H1 (cell line): ENCODE results near the gene NUP210. TPM values are rescaled to one million over a fixed set of nuclear protein-coding genes. Genes with fewer than 3 reads are reported as not detected.

ENCODE experiments used
- CTCF ChIA-PET: fragments of 300-600 bp; sonication (Branson Sonifier 250); formaldehyde crosslinking; loops from one replicate; lab custom pipeline; 2021; ENCODE audit not compliant: partially characterized antibody; lab: Charles Lee
- POLR2A ChIA-PET: fragments of 300-600 bp; sonication (Branson Sonifier 250); formaldehyde crosslinking; loops from one replicate; lab custom pipeline; 2021; ENCODE audit warnings: inconsistent platforms; ENCODE audit not compliant: partially characterized antibody; lab: Charles Lee
- DNase-seq, 2 experiments: peaks; one replicate each; pipeline versions ENCODE4 v3.0.0 to v3.0.0-alpha.2; 2010 to 2022; ENCODE audit warnings: low spot score in 2 of 2, low read depth in 1 of 2, mixed read lengths in 1 of 2
- FAIRE-seq: peaks from 2 replicates; lab custom pipeline; 2011; peaks lifted over from hg19 to GRCh38; lab: Jason Lieb, UNC
- H2AFZ ChIP-seq: 2 replicates; pipeline ENCODE4 v1.8.1; 2012; ENCODE audit warnings: low read length, inconsistent platforms
- H2AK5ac ChIP-seq: 2 replicates; pipeline ENCODE4 v1.6.1; 2013; ENCODE audit warnings: low read depth, low read length
- H2BK120ac ChIP-seq: replicated peaks from 2 replicates; pipeline ENCODE3; 2013; ENCODE audit warnings: low read depth, low read length, inconsistent platforms
- H2BK12ac ChIP-seq: 2 replicates; pipeline ENCODE4 v1.6.1; 2013; ENCODE audit warnings: low read depth, low read length
- H2BK15ac ChIP-seq: 2 replicates; pipeline ENCODE4 v1.6.1; 2013; ENCODE audit warnings: low read length
- H2BK20ac ChIP-seq: 2 replicates; pipeline ENCODE4 v1.6.1; 2013; ENCODE audit warnings: low read length
- H2BK5ac ChIP-seq: 2 replicates; pipeline ENCODE4 v1.6.1; 2013; ENCODE audit warnings: low read depth, low read length
- H3K14ac ChIP-seq: 2 replicates; pipeline ENCODE4 v1.6.1; 2013; ENCODE audit warnings: inconsistent platforms; ENCODE audit not compliant: insufficient read length
- H3K18ac ChIP-seq: 2 replicates; pipeline ENCODE4 v1.6.1; 2013; ENCODE audit warnings: low read length; ENCODE audit errors: extremely low read depth
- H3K23ac ChIP-seq: 2 replicates; pipeline ENCODE4 v1.6.1; 2013; ENCODE audit warnings: inconsistent platforms; ENCODE audit not compliant: insufficient read length
- H3K23me2 ChIP-seq: 2 replicates; pipeline ENCODE4 v1.6.1; 2013; ENCODE audit warnings: low read depth, low read length
- H3K27ac ChIP-seq: 2 replicates; pipeline ENCODE4 v1.6.1; 2011; ENCODE audit warnings: low read depth, low read length, inconsistent platforms
- H3K27me3 ChIP-seq, 4 experiments: replicated peaks in 1 of 4; 1 replicate in 1 of 4; 2 replicates in 3 of 4; pipeline versions ENCODE4 v1.6.1 to v1.8.1; 2011 to 2013; ENCODE audit warnings: low read length in 3 of 4, mild to moderate bottlenecking in 3 of 4, inconsistent platforms in 2 of 4, mixed read lengths in 2 of 4, moderate library complexity in 1 of 4; ENCODE audit not compliant: control insufficient read depth in 3 of 4, insufficient read depth in 3 of 4; ENCODE audit errors: extremely low read depth in 1 of 4
- H3K36me3 ChIP-seq, 4 experiments: 2 replicates each; pipeline versions ENCODE4 v1.6.1 to v1.8.1; 2011 to 2013; ENCODE audit warnings: mild to moderate bottlenecking in 4 of 4, low read length in 3 of 4, moderate library complexity in 2 of 4, control low read depth in 1 of 4, inconsistent platforms in 1 of 4; ENCODE audit not compliant: insufficient read depth in 4 of 4, control insufficient read depth in 2 of 4
- H3K4ac ChIP-seq: replicated peaks from 2 replicates; pipeline ENCODE3; 2013; ENCODE audit warnings: low read length, low read depth, mixed read lengths, inconsistent platforms; ENCODE audit not compliant: insufficient read length
- H3K4me1 ChIP-seq, 4 experiments: replicated peaks in 1 of 4; 1 replicate in 1 of 4; 2 replicates in 3 of 4; pipeline versions ENCODE4 v1.6.1 to v1.8.1; 2011 to 2013; ENCODE audit warnings: low read length in 3 of 4, inconsistent platforms in 2 of 4, mixed read lengths in 1 of 4; ENCODE audit not compliant: insufficient read depth in 4 of 4, control insufficient read depth in 3 of 4
- H3K4me2 ChIP-seq, 2 experiments: 2 replicates each; pipeline versions ENCODE4 v1.6.1 to v1.8.1; 2011 to 2013; ENCODE audit warnings: low read depth in 2 of 2, low read length in 2 of 2, control low read depth in 1 of 2, inconsistent platforms in 1 of 2, mild to moderate bottlenecking in 1 of 2; ENCODE audit not compliant: insufficient read depth in 1 of 2
- H3K4me3 ChIP-seq, 4 experiments: fragments of 200-600, 300-600 bp in 1 of 4; sonication (generic), shearing (Covaris generic), sonication (Bioruptor Twin) in 1 of 4; 2 replicates each; pipeline versions ENCODE4 v1.5.1 to v1.8.1; 2011 to 2016; ENCODE audit warnings: low read length in 4 of 4, low read depth in 3 of 4, control low read depth in 2 of 4, inconsistent platforms in 2 of 4, mild to moderate bottlenecking in 2 of 4, mixed read lengths in 1 of 4, moderate library complexity in 1 of 4; ENCODE audit not compliant: insufficient read depth in 2 of 4; ENCODE audit errors: extremely low read depth in 1 of 4
- H3K56ac ChIP-seq: replicated peaks from 2 replicates; pipeline ENCODE3; 2013; ENCODE audit warnings: low read depth, mild to moderate bottlenecking, mixed read lengths, low read length, inconsistent platforms; ENCODE audit not compliant: insufficient read length
- H3K79me1 ChIP-seq: 2 replicates; pipeline ENCODE4 v1.6.1; 2013; ENCODE audit warnings: low read depth, low read length, control low read depth
- H3K79me2 ChIP-seq, 2 experiments: 2 replicates each; pipeline versions ENCODE4 v1.6.1 to v1.8.1; 2012 to 2013; ENCODE audit warnings: low read length in 2 of 2, mild to moderate bottlenecking in 2 of 2, inconsistent platforms in 1 of 2; ENCODE audit not compliant: insufficient read depth in 2 of 2, control insufficient read depth in 1 of 2
- H3K9ac ChIP-seq, 4 experiments: replicated peaks in 1 of 4; 1 replicate in 1 of 4; 2 replicates in 3 of 4; pipeline versions ENCODE4 v1.6.1 to v1.8.1; 2011 to 2013; ENCODE audit warnings: low read depth in 3 of 4, low read length in 3 of 4, control low read depth in 2 of 4, mild to moderate bottlenecking in 2 of 4, moderate library complexity in 2 of 4, inconsistent platforms in 1 of 4; ENCODE audit errors: extremely low read depth in 1 of 4
- H3K9me3 ChIP-seq, 2 experiments: 2 replicates each; pipeline versions ENCODE4 v1.6.1 to v1.8.1; 2012 to 2013; ENCODE audit warnings: mild to moderate bottlenecking in 2 of 2, moderate library complexity in 2 of 2, control low read depth in 1 of 2, inconsistent platforms in 1 of 2, low read depth in 1 of 2, low read length in 1 of 2, mixed read lengths in 1 of 2; ENCODE audit not compliant: insufficient read depth in 2 of 2
- H4K20me1 ChIP-seq, 2 experiments: replicated peaks in 1 of 2; 2 replicates each; pipeline versions ENCODE3 to v1.8.1; 2011 to 2013; ENCODE audit warnings: inconsistent platforms in 2 of 2, low read length in 2 of 2, mild to moderate bottlenecking in 1 of 2; ENCODE audit not compliant: insufficient read depth in 2 of 2, control insufficient read depth in 1 of 2
- H4K5ac ChIP-seq: 2 replicates; pipeline ENCODE4 v1.6.1; 2013; ENCODE audit warnings: low read length, low read depth, mixed read lengths, inconsistent platforms; ENCODE audit not compliant: insufficient read length
- H4K8ac ChIP-seq: 2 replicates; pipeline ENCODE4 v1.8.0; 2013; ENCODE audit warnings: mild to moderate bottlenecking, moderate library complexity, low read length, inconsistent platforms; ENCODE audit not compliant: insufficient read depth; ENCODE audit errors: extremely low read depth
- H4K91ac ChIP-seq: replicated peaks from 2 replicates; pipeline ENCODE3; 2013; ENCODE audit warnings: low read length, mixed read lengths, inconsistent platforms; ENCODE audit not compliant: insufficient read length
- CREB1 ChIP-seq: IDR thresholded peaks from 2 replicates; pipeline ENCODE4 v1.6.1; 2012; ENCODE audit warnings: inconsistent platforms
- EP300 ChIP-seq, 2 experiments: IDR thresholded peaks; 1 replicate in 1 of 2; 2 replicates in 1 of 2; pipeline ENCODE4 v1.6.1; 2011 to 2012; ENCODE audit warnings: low read depth in 2 of 2, low read length in 2 of 2, mild to moderate bottlenecking in 2 of 2, borderline replicate concordance in 1 of 2, inconsistent platforms in 1 of 2, moderate library complexity in 1 of 2
- FOSL1 ChIP-seq: IDR thresholded peaks from 2 replicates; pipeline ENCODE4 v1.6.1; 2011; ENCODE audit warnings: mild to moderate bottlenecking, low read depth, low read length, moderate library complexity; ENCODE audit not compliant: insufficient read depth
- GABPA ChIP-seq: IDR thresholded peaks from 2 replicates; pipeline ENCODE4 v1.6.1; 2011; ENCODE audit warnings: mild to moderate bottlenecking, low read length, moderate library complexity, borderline replicate concordance; ENCODE audit not compliant: insufficient read depth
- HDAC6 ChIP-seq: IDR thresholded peaks from one replicate; pipeline ENCODE4 v1.7.1; 2012; ENCODE audit warnings: low read depth, mild to moderate bottlenecking, inconsistent platforms, low read length, moderate library complexity
- NRF1 ChIP-seq: IDR thresholded peaks from 2 replicates; pipeline ENCODE4 v1.6.1; 2011; ENCODE audit warnings: mild to moderate bottlenecking, low read depth, low read length, improper control_type of control experiment
- TAF1 ChIP-seq: IDR thresholded peaks from 2 replicates; pipeline ENCODE4 v1.6.1; 2011; ENCODE audit warnings: mild to moderate bottlenecking, low read depth, low read length
- TBP ChIP-seq: IDR thresholded peaks from 2 replicates; pipeline ENCODE4 v1.6.1; 2011; ENCODE audit warnings: low read depth, low read length, improper control_type of control experiment
- USF2 ChIP-seq: IDR thresholded peaks from 2 replicates; pipeline ENCODE4 v1.6.1; 2011; ENCODE audit warnings: low read length, improper control_type of control experiment
- WGBS, 2 experiments: shearing (Covaris generic) in 1 of 2; methylation state at CpG; one replicate each; pipeline versions ENCODE4 v1.1.6 to v1.1.7; 2013 to 2015; ENCODE audit warnings: low lambda C conversion rate in 2 of 2, mixed read lengths in 2 of 2, inconsistent platforms in 1 of 2, low coverage in 1 of 2, missing lambda C conversion rate in 1 of 2; ENCODE audit not compliant: insufficient replicate concordance in 2 of 2, insufficient coverage in 1 of 2, insufficient read length in 1 of 2; ENCODE audit errors: extremely low coverage in 1 of 2, missing lambda C conversion rate in 1 of 2; 5-methylcytosine and 5-hydroxymethylcytosine counted together
- polyA plus RNA-seq, 7 experiments: library from polyadenylated mRNA; depleted of rRNA in 3 of 7; stranded (reverse) in 5 of 7; unstranded in 2 of 7; fragments of >200 nt in 5 of 7; fragments of 200-250 nt in 2 of 7; gene quantifications; 1 replicate in 5 of 7; 2 replicates in 1 of 7; 4 replicates in 1 of 7; pipeline versions ENCODE4 v1.2.1 to v1.2.3, GENCODE V29; 2011 to 2013; ENCODE audit warnings: missing spikeins in 2 of 7, mixed read lengths in 2 of 7
- total RNA-seq: library from RNA; stranded (reverse); fragmentation: NEBNext Ultra II Directional; extraction: Animal tissue kit (Norgen Biotek cat#: 25700); gene quantifications from 2 replicates; pipeline ENCODE4 v1.2.1, GENCODE V29; 2021
- TF ChIP-seq, protein P1 (sequence below): IDR thresholded peaks from 2 replicates; pipeline ENCODE4 v1.6.1; 2012; ENCODE audit warnings: inconsistent platforms
- TF ChIP-seq, protein P2 (sequence below): IDR thresholded peaks from 2 replicates; pipeline ENCODE4 v1.6.1; 2011; ENCODE audit warnings: low read depth, mild to moderate bottlenecking, low read length; ENCODE audit not compliant: insufficient read depth

NUP210 gene
- total and polyA plus RNA-seq, 2 of the 8 experiments (the other 6 are each of a cell fraction or from before 2014, with no cell fraction given) = 51.0 to 53.7 TPM

- H3K9me3 ChIP-seq = no peaks in the 10 kb centered on the region
- no peak overlapping the region for H3K14ac ChIP-seq
- H3K27ac ChIP-seq = no peak overlapping the region
- no peak overlapping the region for H3K4me3 ChIP-seq
- H2BK120ac ChIP-seq = no peak overlapping the region
- peaks cover 0 to 1% of the 10 kb centered on the region in 2 experiments for H4K20me1 ChIP-seq
- no peak overlapping the region for H3K56ac ChIP-seq
- H2BK12ac ChIP-seq = no peak overlapping the region
- ChIA-PET POLR2A (no interaction called here), CTCF (interaction anchor here (1.0 to 6.2 kb wide), 7 partner anchors 11 to 164 kb away, joined by 3 to 57 read pairs (median 9); no protein-coding TSS in a partner anchor)
- no peak overlapping the region for H4K8ac ChIP-seq
- H3K9ac ChIP-seq = no peak overlapping the region
- no peak for DNase-seq
- no peaks in the 10 kb centered on the region; a peak in 1 of 4 replicates for H3K79me2 ChIP-seq
- H2BK20ac ChIP-seq = no peak overlapping the region
- H4K5ac ChIP-seq = no peak overlapping the region
- no peak overlapping the region for H2AK5ac ChIP-seq
- 0 out of 7 replicates have a peak, but pooled peaks cover 0 to 6% (median 0%) of the 10 kb centered on the region in 4 experiments for H3K4me1 ChIP-seq
- WGBS, 2 experiments = 73% methylated on average over 4 of the region's 4 CpGs; no CpG with 5 or more reads in 1 of the 2 experiments
- no peaks in the 10 kb centered on the region for H3K79me1 ChIP-seq
- H3K23me2 ChIP-seq = no peaks in the 10 kb centered on the region
- H3K4ac ChIP-seq = no peak overlapping the region
- H2BK15ac ChIP-seq = no peak overlapping the region
- H3K4me2 ChIP-seq = no peak overlapping the region
- H2AFZ ChIP-seq = no peak overlapping the region
- no peaks in the 10 kb centered on the region for H3K27me3 ChIP-seq
- H2BK5ac ChIP-seq = no peak overlapping the region
- H4K91ac ChIP-seq = no peak overlapping the region
- H3K23ac ChIP-seq = no peak overlapping the region
- no peak overlapping the region for H3K18ac ChIP-seq
- peaks cover 0 to 4% (median 2%) of the 10 kb centered on the region in 4 experiments; a peak in 4 of 8 replicates for H3K36me3 ChIP-seq
- no peak for FAIRE-seq
- TF ChIP-seq GABPA (no peak), EP300 (IDR thresholded peaks at IDR 0.05; ENCODE audit: borderline replicate concordance in 1 of 2, low read depth in 2 of 2, low read length in 2 of 2) (no peak), TAF1 (no peak), USF2 (no peak), NRF1 (no peak), HDAC6 (no peak), TBP (no peak), CREB1 (no peak), FOSL1 (no peak)
- TF ChIP-seq, protein P1, sequence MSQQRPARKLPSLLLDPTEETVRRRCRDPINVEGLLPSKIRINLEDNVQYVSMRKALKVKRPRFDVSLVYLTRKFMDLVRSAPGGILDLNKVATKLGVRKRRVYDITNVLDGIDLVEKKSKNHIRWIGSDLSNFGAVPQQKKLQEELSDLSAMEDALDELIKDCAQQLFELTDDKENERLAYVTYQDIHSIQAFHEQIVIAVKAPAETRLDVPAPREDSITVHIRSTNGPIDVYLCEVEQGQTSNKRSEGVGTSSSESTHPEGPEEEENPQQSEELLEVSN = no peak
- TF ChIP-seq, protein P2, sequence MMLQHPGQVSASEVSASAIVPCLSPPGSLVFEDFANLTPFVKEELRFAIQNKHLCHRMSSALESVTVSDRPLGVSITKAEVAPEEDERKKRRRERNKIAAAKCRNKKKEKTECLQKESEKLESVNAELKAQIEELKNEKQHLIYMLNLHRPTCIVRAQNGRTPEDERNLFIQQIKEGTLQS = no peak
Observed at GRCh38 chr3:13394363-13394762, 25.8 kb downstream of the NUP210 start.
